Skeletal muscle tissue (tissue), 4 donors: Measurements from ENCODE around the gene CPNE5. TPM values are rescaled to one million over a fixed set of nuclear protein-coding genes. Genes with fewer than 3 reads are reported as not detected.

Experiments
- H3K27ac ChIP-seq: one replicate; pipeline ENCODE4 v1.7.0; 2013; ENCODE audit warnings: mild to moderate bottlenecking, low read depth, low read length, inconsistent platforms
- H3K27me3 ChIP-seq, 3 donors: one replicate each; pipeline ENCODE4 v1.7.0; 2013; ENCODE audit warnings: low read length in 3 of 3; ENCODE audit not compliant: control insufficient read depth in 3 of 3, insufficient read depth in 3 of 3
- H3K36me3 ChIP-seq, 3 donors: one replicate each; pipeline ENCODE4 v1.7.0; 2013; ENCODE audit warnings: low read length in 3 of 3; ENCODE audit not compliant: control insufficient read depth in 3 of 3, insufficient read depth in 3 of 3
- H3K4me1 ChIP-seq, 3 donors: one replicate each; pipeline ENCODE4 v1.7.0; 2013; ENCODE audit warnings: low read length in 3 of 3, mild to moderate bottlenecking in 3 of 3; ENCODE audit not compliant: control insufficient read depth in 3 of 3, insufficient read depth in 3 of 3
- H3K4me3 ChIP-seq, 3 donors: one replicate each; pipeline ENCODE4 v1.7.0; 2013; ENCODE audit warnings: low read length in 3 of 3
- H3K9ac ChIP-seq, 3 donors: one replicate each; pipeline ENCODE4 v1.7.0; 2013; ENCODE audit warnings: low read length in 3 of 3, mild to moderate bottlenecking in 3 of 3, moderate library complexity in 2 of 3, low read depth in 1 of 3
- H3K9me3 ChIP-seq, 3 donors: one replicate each; pipeline ENCODE4 v1.7.0; 2013; ENCODE audit warnings: low read length in 3 of 3; ENCODE audit not compliant: control insufficient read depth in 3 of 3
- total RNA-seq: library from RNA; depleted of rRNA; stranded (reverse); fragments of >200 nt; gene quantifications from one replicate; pipeline ENCODE4 v1.2.3, GENCODE V29; 2014
- donor health status: Osteomylitis.

CPNE5 gene
- total RNA-seq, 1 donor from 2014 or later: 6.3 TPM

DNA sequence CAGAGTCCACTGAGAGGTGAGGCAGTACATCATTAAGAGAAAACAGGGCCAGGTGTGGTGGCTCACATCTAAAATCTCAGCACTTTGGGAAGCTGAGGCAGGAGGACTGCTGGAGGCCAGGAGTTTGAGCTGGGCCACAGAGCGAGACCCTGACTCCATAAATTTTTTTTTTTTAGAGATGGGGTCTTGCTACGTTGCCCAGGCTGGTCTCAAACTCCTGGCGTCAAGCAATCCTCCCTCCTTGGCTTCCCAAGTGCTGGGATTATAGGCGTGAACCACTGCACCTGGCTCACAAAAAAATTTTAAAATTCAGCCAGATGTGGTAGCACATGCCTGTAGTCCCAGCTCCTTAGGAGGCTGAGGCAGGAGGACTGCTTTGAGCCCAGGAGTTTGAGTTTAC is 18.1 kb upstream of the CPNE5 start:
- Histone ChIP-seq H3K27ac (no peak overlapping the region), H3K9ac (no peak overlapping the region), H3K4me1 (peaks cover 17 to 26% (median 20%) of the 10 kb centered on the region in 3 donors), H3K36me3 (peaks cover 3 to 6% (median 4%) of the 10 kb centered on the region in 3 donors), H3K27me3 (no peaks in the 10 kb centered on the region), H3K4me3 (no peak overlapping the region), H3K9me3 (no peaks in the 10 kb centered on the region)

DNA sequence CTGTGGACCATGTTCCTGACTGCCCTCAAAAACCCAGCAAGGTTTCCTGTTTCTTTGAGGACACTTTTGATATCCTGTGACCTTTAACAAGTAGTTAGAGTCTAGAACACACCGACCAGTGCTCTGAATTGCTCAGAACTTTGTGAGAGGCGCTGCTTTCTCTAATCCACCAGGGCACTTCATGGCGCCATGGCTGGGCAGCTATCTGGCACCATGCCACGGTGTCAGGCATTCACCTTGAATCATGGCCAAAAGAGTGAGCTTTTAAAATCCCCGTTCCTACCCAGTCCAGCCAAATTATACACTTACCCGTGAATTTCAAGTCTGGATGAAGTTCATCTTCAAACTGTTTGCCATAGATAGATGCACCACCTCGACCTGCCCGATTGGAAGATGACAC is 17.0 kb upstream of the CPNE5 start:
- no peak overlapping the region for H3K27ac ChIP-seq

DNA sequence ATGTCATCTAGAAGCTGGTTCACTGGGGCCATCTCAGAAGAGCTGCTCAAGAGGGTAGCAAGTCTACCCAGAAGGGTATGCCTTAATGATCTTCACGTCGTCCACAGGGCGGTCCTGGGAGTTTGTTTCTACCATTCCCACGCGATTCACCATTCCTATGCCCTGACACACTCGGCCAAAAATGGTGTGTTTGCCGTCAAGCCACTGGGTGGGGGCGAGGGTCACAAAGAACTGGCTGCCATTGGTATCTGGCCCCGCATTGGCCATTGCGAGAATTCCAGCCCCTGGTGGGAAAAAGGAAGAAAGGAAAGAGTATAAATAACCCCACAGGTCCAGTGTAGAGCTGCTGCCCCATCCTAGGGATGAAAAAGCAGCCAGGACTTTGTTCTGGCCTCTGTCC is 16.5 kb upstream of the CPNE5 start:
- Histone ChIP-seq H3K36me3 (peaks cover 3 to 6% (median 3%) of the 10 kb centered on the region in 3 donors), H3K4me1 (peaks cover 25 to 35% (median 27%) of the 10 kb centered on the region in 3 donors), H3K4me3 (no peak overlapping the region), H3K27ac (no peak overlapping the region), H3K9ac (no peak overlapping the region), H3K27me3 (no peaks in the 10 kb centered on the region), H3K9me3 (no peaks in the 10 kb centered on the region)

More for the DNA sequence above, 17.0 kb upstream of the CPNE5 start:
- Histone ChIP-seq H3K36me3 (peaks cover 3 to 6% (median 3%) of the 10 kb centered on the region in 3 donors), H3K9me3 (no peaks in the 10 kb centered on the region), H3K4me1 (peaks cover 25 to 32% (median 26%) of the 10 kb centered on the region in 3 donors), H3K27me3 (no peaks in the 10 kb centered on the region), H3K4me3 (no peak overlapping the region), H3K9ac (no peak overlapping the region)

DNA sequence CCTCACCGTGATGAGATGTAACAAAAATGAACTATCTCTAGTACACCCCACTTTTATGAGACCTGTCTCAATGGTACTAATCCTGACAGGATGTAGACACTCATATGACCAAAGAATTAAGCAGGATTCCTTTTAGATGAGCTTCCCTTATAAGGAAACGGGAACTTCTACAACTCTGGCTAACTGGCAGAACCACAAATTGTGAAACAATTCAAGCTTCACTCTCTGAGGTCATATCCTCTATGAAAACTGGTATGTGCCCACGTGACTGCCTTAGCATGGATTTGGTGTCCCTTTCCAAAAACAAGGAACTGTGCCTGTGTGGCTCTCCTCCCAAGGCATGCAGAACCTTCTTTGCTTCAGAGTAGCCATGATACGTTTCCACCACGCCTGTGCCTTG is 14.1 kb upstream of the CPNE5 start:
- H3K27ac ChIP-seq: peak overlapping the region; percentile 61
- no peak overlapping the region for H3K9ac ChIP-seq
- no peaks in the 10 kb centered on the region for H3K9me3 ChIP-seq
- no peaks in the 10 kb centered on the region for H3K27me3 ChIP-seq
- no peak overlapping the region for H3K4me3 ChIP-seq
- H3K36me3 ChIP-seq: peaks cover 3 to 6% (median 3%) of the 10 kb centered on the region in 3 donors
- peaks cover 25 to 35% (median 27%) of the 10 kb centered on the region in 3 donors for H3K4me1 ChIP-seq

DNA sequence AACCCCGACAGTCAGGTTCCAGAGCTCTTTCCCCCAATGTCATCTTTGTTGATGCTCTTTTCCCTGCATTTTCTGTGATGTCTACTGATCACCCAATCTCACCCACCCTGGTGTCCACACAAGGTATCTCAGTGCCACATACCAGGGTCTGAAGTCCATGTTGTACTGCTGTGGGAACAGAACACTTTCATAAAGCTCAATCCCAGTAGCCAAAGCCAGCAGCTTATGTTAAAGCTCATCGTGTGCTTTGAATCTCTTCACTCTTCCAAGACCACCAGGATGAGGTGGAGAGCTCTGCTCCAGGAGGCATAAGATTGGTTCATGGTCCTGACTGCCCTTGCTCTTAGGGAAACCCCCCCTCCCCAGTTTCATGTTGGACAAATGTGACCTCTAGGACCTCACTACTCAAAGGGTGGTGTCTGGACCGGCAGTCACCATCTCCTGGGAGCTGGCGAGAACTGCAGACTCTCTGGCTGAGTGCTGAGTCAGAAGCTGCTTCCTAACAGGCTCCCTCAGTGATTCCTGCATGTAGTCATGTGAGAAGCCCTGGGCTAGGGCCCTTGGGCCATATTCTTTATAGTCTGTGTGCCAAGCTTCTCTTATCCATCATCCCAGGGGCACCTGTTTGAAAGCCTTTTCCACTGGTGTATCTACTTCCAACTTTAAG is 13.4 kb upstream of the CPNE5 start:
- Histone ChIP-seq H3K36me3 (peaks cover 3 to 6% (median 3%) of the 10 kb centered on the region in 3 donors), H3K9me3 (no peaks in the 10 kb centered on the region), H3K27me3 (no peaks in the 10 kb centered on the region), H3K9ac (no peak overlapping the region), H3K4me3 (peak overlapping the region in 1 of 3 donors; percentile 17), H3K27ac (peak overlapping the region; percentile 61), H3K4me1 (peaks cover 25 to 35% (median 27%) of the 10 kb centered on the region in 3 donors)

DNA sequence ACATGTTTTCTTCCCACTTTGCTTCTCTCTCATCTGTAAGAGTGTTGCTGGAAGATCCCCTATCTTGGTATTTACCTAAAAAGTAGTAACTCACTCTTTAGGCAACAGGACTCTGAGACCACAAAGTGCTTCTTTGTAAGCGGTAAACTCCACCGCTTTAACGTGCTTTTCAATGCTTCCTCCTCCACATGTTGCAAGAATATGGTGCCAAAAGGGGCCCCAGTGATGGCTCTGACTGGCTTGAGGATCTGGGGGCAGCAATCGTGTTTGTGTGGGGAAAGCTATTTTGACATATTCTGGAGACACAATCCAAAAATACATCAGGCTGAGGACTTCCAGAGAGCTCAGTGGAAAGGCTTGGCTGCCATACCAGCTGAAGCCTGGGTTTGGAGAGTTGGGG is 12.4 kb upstream of the CPNE5 start:
- Histone ChIP-seq H3K4me1 (peaks cover 25 to 35% (median 27%) of the 10 kb centered on the region in 3 donors), H3K36me3 (peaks cover 3 to 6% (median 3%) of the 10 kb centered on the region in 3 donors), H3K9ac (no peak overlapping the region), H3K27me3 (no peaks in the 10 kb centered on the region), H3K9me3 (no peaks in the 10 kb centered on the region), H3K27ac (no peak overlapping the region), H3K4me3 (no peak overlapping the region)

DNA sequence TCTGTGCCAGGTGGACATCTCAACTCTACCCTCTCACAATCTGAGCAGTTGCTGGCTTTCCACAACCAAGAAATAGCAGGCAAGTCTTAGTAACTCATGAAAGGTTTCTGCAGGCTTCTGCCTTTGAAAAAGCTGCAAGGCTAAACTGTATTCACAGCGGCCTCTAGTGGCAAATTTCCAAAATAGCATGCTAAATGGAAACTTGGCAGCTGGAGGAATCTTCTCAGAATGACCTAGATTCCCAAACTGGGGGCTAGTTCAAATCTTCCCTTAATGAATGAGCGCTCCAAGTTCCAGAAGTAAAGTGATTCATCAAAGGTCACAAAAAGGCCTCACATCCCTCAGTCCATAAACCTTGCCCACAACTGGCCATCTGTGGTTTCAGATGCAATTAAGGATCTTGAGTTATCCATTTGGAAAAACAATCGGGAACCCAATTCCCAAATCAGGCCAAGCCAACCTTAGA is 11.9 kb upstream of the CPNE5 start:
- no peaks in the 10 kb centered on the region for H3K9me3 ChIP-seq
- no peak overlapping the region for H3K9ac ChIP-seq
- no peak overlapping the region for H3K4me3 ChIP-seq
- H3K27me3 ChIP-seq: no peaks in the 10 kb centered on the region
- H3K36me3 ChIP-seq: peaks cover 3 to 6% (median 3%) of the 10 kb centered on the region in 3 donors
- H3K4me1 ChIP-seq: peaks cover 25 to 30% (median 27%) of the 10 kb centered on the region in 3 donors
- H3K27ac ChIP-seq: no peak overlapping the region

DNA sequence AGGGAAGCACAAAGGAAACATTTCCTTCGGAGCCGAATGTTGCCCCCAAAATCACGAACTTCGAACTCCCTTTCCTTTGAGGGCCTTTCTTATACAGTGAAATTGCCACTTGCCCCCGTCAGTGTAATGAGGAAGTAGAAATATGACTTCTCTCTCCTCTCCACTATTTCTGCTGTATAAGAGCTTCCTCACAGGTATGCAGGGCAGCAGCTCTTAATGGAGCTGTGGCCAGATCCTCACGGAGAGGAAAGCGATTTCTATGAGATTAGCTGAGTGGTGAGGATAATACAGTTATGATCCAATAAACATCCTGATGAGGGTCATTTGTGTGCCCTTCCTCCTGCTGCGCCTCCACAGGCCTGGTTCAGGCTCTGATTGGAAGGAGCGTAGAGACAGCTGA is 10.8 kb upstream of the CPNE5 start:
- Histone ChIP-seq H3K9ac (no peak overlapping the region), H3K27ac (no peak overlapping the region), H3K9me3 (no peaks in the 10 kb centered on the region), H3K36me3 (no peaks in the 10 kb centered on the region), H3K27me3 (no peaks in the 10 kb centered on the region), H3K4me1 (peaks cover 25 to 32% (median 27%) of the 10 kb centered on the region in 3 donors), H3K4me3 (no peak overlapping the region)

DNA sequence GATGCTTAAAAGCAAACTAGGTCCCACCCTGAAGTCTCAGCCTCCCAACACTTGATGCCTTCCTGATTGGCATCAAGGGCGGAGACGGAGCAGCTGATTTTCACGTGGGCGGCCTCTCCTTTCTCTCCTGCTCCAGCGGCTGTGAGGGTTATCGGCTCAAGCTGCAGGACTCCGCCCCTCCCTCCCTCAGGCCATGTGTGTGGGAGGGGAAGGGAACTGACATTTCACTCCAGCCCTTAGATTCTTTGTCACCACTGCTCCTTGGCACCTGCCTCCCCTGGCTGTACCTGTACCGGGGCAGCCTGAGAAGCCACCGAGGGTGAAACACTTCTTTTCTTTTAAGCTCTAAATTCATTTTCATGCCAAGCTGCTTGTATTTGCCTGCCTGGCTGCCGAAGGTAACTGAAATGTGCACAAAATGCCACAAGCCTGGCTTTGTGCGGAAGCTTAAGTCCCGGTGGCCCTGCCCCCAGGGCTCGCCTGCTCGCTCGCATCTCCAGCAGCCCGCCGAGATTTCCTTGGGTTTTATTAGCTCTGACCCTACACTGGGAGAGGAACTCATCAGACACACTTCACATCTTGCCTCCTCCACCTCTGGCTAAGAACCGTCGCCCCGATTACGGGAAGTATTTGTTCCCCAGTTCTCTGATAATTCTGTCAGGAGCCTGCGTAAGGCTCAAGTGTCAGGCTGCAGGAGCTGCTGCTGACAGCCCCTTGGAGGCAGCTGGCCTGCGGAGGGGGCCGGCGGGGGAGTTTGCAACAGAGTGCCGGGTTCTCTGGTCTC is 9.6 kb upstream of the CPNE5 start:
- Histone ChIP-seq H3K27me3 (no peaks in the 10 kb centered on the region), H3K36me3 (no peaks in the 10 kb centered on the region), H3K9ac (no peak overlapping the region), H3K9me3 (no peaks in the 10 kb centered on the region), H3K27ac (no peak overlapping the region), H3K4me3 (no peak overlapping the region), H3K4me1 (peaks cover 28 to 39% (median 28%) of the 10 kb centered on the region in 3 donors)

DNA sequence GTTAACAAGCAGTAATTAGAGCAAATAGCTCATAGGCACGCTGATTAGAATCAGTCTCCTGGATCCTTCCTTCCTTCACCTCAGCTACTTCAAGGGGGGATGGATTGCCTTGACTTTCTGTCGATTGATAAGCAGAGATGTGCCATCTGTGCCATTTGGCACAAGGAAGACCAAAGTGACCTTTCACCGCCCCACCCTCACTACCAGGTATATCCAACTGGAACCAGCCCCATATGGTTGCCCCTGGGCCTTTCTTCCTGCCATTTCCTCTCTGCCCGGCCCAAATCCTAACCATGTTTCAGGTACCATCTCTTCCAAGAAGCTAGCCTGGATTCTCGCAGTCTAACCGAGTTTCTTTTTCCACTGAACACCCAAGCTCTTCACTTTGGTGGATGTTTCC is 8.7 kb upstream of the CPNE5 start:
- Histone ChIP-seq H3K36me3 (no peaks in the 10 kb centered on the region), H3K9me3 (no peaks in the 10 kb centered on the region), H3K27me3 (no peaks in the 10 kb centered on the region), H3K9ac (no peak overlapping the region), H3K4me3 (no peak overlapping the region), H3K4me1 (peaks cover 26 to 39% (median 27%) of the 10 kb centered on the region in 3 donors), H3K27ac (no peak overlapping the region)
